HL-60 (cell line): ENCODE results near the gene SYNJ2.

ENCODE experiments used
- DNase-seq, 2 experiments: peaks; one replicate each; pipeline ENCODE4 v3.0.0-alpha.2; 2010 to 2020; ENCODE audit warnings: low read depth in 1 of 2, low spot score in 1 of 2
- H3K27ac ChIP-seq: fragments of 250-450 bp; sonication (Bioruptor Pico); replicated peaks from 2 replicates; pipeline ENCODE4 v1.5.1; 2020; ENCODE audit warnings: mild to moderate bottlenecking, moderate library complexity
- H3K27me3 ChIP-seq: fragments of 250-450 bp; sonication (Bioruptor Pico); 2 replicates; pipeline ENCODE4 v1.5.1; 2021; ENCODE audit warnings: mild to moderate bottlenecking, moderate library complexity; ENCODE audit not compliant: insufficient read depth, poor library complexity, severe bottlenecking
- H3K4me3 ChIP-seq: replicated peaks from 2 replicates; pipeline ENCODE4 v1.5.1; 2011; ENCODE audit warnings: mild to moderate bottlenecking, control low read depth, low read length; ENCODE audit not compliant: insufficient read depth
- GABPA ChIP-seq: IDR thresholded peaks from 2 replicates; pipeline ENCODE4 v1.6.1; 2012; ENCODE audit warnings: low read depth
- POLR2AphosphoS5 ChIP-seq: IDR thresholded peaks from 2 replicates; pipeline ENCODE4 v1.6.1; 2012; ENCODE audit warnings: low read depth
- SPI1 ChIP-seq: IDR thresholded peaks from 2 replicates; pipeline ENCODE4 v1.6.1; 2012; ENCODE audit warnings: low read depth, mild to moderate bottlenecking, borderline replicate concordance
- TF ChIP-seq, protein P1 (sequence below): IDR thresholded peaks from one replicate; pipeline ENCODE4 v1.5.1; 2011; ENCODE audit warnings: low read length, control low read depth, inconsistent platforms; ENCODE audit not compliant: insufficient read depth
- TF ChIP-seq, protein P2 (sequence below): IDR thresholded peaks from 2 replicates; pipeline ENCODE4 v1.6.1; 2012; ENCODE audit warnings: low read depth; ENCODE audit not compliant: insufficient replicate concordance

Gene SYNJ2

DNA sequence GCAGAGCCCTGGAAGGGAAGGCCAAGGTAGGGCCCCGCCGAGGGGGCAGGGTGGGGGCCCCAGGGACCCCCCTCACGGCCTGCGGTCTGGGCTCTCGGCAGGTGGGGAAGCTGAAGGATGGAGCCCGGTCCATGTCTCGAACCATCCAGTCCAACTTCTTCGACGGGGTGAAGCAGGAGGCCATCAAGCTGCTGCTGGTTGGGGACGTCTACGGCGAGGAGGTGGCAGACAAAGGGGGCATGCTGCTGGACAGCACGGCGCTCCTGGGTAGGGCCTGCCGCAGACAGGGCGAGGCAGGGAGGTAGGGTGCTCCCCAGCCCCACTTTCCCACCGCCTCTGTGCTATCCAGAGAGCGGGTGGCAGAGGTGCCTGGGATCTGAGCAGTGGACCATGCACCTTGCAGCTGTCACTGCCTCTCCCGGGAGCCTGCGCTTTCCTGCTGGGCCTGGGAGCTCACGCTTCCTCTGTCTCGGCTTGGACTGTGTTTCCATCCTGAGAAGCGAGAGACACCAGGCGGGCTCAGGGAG, 83.1 kb downstream of the SYNJ2 start:
- H3K27me3 ChIP-seq, result no peaks in the 10 kb centered on the region
- TF ChIP-seq GABPA (no peak), POLR2AphosphoS5 (no peak), SPI1 (no peak)
- TF ChIP-seq, protein P1, sequence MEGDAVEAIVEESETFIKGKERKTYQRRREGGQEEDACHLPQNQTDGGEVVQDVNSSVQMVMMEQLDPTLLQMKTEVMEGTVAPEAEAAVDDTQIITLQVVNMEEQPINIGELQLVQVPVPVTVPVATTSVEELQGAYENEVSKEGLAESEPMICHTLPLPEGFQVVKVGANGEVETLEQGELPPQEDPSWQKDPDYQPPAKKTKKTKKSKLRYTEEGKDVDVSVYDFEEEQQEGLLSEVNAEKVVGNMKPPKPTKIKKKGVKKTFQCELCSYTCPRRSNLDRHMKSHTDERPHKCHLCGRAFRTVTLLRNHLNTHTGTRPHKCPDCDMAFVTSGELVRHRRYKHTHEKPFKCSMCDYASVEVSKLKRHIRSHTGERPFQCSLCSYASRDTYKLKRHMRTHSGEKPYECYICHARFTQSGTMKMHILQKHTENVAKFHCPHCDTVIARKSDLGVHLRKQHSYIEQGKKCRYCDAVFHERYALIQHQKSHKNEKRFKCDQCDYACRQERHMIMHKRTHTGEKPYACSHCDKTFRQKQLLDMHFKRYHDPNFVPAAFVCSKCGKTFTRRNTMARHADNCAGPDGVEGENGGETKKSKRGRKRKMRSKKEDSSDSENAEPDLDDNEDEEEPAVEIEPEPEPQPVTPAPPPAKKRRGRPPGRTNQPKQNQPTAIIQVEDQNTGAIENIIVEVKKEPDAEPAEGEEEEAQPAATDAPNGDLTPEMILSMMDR, result no peak
- TF ChIP-seq, protein P2, sequence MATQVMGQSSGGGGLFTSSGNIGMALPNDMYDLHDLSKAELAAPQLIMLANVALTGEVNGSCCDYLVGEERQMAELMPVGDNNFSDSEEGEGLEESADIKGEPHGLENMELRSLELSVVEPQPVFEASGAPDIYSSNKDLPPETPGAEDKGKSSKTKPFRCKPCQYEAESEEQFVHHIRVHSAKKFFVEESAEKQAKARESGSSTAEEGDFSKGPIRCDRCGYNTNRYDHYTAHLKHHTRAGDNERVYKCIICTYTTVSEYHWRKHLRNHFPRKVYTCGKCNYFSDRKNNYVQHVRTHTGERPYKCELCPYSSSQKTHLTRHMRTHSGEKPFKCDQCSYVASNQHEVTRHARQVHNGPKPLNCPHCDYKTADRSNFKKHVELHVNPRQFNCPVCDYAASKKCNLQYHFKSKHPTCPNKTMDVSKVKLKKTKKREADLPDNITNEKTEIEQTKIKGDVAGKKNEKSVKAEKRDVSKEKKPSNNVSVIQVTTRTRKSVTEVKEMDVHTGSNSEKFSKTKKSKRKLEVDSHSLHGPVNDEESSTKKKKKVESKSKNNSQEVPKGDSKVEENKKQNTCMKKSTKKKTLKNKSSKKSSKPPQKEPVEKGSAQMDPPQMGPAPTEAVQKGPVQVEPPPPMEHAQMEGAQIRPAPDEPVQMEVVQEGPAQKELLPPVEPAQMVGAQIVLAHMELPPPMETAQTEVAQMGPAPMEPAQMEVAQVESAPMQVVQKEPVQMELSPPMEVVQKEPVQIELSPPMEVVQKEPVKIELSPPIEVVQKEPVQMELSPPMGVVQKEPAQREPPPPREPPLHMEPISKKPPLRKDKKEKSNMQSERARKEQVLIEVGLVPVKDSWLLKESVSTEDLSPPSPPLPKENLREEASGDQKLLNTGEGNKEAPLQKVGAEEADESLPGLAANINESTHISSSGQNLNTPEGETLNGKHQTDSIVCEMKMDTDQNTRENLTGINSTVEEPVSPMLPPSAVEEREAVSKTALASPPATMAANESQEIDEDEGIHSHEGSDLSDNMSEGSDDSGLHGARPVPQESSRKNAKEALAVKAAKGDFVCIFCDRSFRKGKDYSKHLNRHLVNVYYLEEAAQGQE, result no peak
- no peak overlapping the region for H3K27ac ChIP-seq
- no peak for DNase-seq
- no peak overlapping the region for H3K4me3 ChIP-seq

DNA sequence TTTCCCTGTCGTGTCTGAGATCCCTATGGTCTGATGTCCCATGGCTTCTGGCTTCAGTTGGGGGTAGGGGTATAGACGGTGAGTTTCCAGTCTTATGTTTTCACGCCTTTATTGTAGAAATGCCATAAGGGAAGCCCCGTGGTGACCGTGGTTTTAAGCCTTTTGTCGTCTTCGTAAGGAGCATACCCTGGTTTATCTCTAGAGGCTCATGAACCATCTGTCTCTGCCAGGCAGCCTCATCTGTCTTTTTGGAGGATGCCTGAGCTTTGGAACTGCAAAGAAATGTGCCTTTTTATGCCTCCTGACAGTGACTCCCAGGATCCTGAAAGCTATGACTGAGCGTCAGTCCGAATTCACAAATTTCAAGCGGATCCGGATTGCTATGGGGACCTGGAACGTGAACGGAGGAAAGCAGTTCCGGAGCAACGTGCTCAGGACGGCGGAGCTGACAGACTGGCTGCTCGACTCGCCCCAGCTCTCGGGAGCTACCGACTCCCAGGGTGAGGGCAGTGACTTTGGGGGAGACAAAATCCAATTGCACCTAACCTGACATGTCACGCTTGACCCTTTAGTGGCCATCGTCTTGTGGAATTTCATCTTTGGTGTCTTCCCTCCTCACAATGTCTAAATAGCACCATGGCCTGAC, 84.6 kb downstream of the SYNJ2 start:
- TF ChIP-seq GABPA (no peak), POLR2AphosphoS5 (no peak)
- TF ChIP-seq, protein P1, result no peak
- no peak overlapping the region for H3K27ac ChIP-seq
- no peak for DNase-seq

DNA sequence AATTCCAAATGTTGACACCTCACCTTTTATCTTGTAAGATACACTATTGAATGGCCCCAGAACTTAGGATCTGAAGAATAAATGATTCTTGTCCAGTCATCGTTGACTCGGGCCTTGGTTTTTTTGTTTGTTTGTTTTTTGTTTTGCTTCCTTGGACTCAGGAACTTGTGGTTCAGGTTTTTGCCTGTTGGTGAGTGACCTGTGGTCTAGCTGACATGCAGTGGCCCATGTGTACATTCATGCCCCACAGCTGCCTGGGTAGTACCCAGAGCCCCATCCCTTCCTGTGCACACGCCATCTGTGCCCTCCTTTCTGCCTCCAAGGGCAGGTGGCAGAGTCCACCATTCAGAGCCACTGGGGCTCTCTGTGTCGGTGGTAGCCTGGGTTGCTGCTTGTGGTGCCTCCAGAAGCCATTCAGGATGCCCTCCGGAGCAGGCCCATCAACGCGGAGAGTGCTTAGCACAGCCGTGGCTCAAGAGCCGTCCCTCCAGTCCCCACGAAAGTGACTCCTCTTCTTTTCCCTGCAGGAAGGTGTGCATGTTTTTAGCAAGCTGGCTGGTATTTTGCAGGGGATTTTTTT, 85.9 kb downstream of the SYNJ2 start:
- no peak for DNase-seq
- Histone ChIP-seq H3K4me3 (no peak overlapping the region), H3K27me3 (no peaks in the 10 kb centered on the region), H3K27ac (no peak overlapping the region)
- TF ChIP-seq POLR2AphosphoS5 (no peak), GABPA (no peak), SPI1 (no peak)
- TF ChIP-seq, protein P2, result no peak
- TF ChIP-seq, protein P1, result no peak

More for the DNA sequence above, 84.6 kb downstream of the SYNJ2 start:
- Histone ChIP-seq H3K27me3 (no peaks in the 10 kb centered on the region), H3K4me3 (no peak overlapping the region)
